Putamen (tissue), 1 donor: Measurements from ENCODE around the gene CYP11A1.

Experiments used
- DNase-seq: peaks from one replicate; pipeline ENCODE4 v3.0.0-alpha.2; 2016; ENCODE audit warnings: low spot score

The CYP11A1 gene

DNA sequence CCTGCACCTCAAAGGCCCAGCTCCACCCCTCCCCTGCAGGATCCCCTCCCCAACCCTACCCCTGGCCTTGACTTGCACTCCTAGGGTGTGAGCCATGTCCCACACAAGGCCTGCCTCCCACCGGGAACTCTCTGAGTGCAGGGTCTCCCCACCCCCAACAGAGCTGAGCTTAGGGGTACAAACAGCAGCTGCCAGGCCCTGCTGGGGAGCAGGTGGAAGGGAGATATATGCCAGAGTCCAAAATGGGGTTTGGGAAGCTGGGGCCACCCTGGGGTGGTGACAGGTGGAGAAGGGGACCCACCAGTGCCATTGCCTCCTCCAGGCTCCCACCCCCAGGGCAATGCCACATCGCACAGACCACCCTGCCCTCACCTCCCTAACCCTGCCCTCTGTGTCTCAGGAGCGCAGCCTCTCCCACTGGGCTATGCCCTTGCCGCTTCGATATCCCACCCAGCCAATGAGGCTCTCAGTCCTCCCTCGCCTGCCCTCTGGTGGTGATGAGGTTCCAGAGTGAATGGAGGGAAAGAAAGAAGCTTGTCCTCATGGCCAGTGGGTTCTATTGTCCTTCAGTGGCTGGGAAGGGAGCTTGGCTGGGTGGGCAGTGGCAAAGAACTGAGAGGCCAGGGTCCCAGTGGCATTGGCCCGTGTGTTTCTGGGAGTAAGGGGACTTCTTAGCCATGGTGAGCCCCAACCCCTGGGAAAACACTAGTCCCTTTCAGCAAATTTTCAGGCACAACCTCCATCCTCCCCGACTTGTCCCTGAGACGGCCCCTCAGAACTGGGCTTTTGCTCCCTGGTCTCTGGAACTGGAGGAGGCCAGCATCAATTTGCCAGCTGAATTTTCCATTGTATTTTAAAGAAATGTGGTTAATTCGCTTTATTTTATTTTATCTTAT is 46.8 kb downstream of the CYP11A1 start:
- DNase-seq, result no peak

DNA sequence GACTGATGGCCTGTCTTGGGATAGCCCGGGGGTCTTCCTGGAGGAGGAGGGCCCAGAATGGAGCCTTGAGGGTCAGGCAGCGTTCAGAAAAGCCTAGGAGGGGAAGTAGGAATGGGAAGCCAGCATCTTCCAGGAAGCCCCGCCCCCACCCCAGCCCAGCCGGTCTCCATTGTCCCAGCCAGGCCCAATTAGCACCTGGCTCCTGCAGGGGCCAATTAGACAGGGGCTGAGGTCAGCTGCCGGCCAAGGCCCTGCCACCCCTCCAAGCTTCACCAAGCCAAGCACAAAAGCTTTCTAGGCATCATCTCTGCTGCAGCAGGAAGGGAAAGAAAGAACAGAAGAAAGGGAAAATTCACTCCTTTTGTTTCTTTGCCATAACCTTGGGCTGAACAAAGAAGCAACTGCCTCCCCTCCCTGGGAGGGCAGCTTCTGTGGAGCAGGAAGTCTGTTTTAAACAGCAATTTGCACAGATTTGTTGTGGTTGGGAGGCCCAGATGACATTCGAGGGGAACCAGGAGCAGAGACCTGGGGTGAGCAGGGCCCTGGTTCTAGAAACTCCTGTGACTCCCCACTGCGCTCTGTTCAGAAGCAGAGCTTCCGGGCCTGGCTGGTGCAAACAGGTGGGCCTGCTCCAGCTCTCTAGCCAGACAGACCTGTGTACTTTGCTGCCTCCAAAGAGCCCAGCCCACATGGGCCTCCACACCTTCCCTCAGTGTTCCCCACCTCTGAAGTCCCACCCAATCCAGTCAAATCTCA is 47.7 kb downstream of the CYP11A1 start:
- DNase-seq, result no peak

DNA sequence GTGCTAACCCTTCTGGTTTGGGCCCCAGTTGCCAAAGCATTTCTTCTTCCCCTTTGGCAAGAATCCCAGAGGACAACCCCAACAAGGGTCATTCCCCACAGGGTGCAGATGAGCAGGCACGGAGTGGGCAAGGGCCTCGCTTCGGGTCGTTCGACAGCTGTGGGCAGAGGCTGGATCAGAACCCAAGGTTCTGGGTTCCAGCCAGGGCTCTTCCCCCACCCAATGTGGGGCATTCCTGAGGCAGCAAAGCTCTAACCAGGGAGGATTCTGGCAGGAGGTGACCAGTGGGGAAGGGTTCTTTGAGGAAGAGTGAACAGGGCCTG is 48.3 kb downstream of the CYP11A1 start:
- DNase-seq, result no peak

DNA sequence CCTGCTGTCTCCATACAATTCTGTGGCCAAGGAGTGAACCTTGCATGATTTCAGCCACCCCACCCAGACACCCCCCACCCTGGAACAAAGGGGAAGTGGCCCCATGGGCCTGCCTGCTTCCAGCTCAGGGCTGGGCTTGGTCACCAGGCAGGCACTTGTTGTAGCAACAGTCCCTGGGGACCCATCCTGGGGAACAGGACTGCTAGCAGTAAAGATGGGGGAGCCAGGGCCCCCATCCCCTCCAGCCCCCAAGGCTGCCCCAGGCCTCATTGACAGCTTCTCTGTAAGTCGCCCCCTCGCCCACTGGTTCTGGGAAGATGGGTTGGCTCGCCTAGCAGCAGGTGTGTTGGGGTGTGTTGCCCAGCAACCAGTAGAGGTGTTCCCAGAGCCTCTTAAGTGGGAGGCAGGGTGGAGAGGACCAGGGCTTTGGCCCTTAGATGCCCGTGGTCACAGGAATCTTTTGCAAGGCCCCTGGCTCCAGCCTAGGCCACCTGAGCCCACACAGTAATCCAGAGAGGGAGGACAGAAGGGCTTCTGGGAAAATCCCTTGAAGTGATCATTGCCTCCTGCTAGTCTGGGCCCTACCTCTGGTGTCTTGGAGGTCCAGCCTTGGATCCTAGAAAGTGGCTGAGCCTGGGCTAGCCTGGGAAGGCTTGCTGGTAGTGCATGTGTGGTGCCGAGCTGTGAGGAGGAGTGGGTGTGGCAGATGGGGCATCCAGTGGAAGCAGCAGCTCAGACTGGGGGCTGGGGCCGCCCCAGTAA is 48.9 kb downstream of the CYP11A1 start:
- DNase-seq, result no peak

DNA sequence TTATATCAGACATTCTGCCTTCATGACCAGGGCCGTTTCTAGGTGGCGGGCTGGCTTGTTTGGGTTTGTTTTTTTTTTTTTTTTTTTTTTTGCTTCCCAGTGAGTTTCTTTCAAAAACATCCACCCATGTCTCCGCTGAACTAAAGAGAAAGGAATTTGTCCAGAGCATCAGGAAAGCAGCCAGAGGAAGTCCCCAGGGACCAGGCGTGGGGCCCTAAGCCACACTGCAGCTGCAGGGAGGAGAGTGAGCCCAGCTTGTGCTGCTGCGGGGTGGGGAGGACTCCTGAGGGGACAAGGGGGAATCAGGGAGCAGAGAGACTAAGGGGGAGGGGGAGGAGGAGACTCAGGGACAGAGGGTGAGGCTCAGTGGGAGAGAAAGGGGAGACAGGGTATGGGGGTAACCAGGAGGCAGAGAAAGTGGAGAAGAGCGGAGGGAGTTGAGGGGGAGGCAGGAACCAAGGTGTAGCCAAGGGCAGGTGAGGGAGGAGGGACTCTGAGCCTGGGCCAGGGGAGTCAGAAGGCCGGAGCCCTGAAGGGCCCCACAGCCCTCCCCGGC is 49.5 kb downstream of the CYP11A1 start:
- DNase-seq, result no peak

DNA sequence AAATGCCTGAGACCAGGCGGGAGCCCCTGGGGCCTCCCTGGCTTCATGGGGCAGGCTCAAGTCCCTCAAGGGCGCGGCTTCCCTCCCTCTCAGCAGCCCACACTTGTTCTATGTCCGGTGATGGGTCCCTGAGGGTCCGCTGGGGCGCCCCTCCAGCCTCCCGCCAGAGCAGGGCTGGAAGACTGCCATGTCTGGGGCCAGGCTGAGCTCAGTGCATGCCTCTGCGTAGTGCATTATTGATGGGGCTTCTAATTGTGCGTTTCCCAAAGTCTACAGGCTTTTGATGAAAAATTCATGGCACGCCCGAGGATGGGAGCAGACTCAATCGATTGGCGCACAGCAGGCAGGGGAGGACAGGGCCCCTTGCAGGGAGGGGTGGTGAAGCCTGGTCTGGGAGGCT is 51.3 kb downstream of the CYP11A1 start:
- no peak for DNase-seq

DNA sequence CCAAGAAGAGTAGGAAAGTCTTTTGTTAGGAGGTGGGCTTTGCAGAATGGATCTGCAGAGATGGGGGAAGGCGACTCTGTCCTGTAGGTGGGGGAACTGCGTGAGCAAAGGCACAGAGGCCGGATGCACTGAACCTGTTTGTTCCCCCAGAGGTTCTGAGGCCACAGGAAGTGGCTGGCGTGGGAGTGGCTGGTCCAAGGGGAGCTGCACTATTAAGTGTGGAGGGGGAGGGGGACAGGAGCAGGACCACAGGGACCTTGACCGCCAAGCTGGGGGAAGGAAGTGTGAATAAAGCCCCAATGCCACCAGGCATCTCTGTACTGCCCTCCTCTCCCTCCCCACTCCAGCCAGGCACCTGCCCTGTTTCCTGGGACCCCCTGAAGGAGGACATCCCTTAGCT is 51.8 kb downstream of the CYP11A1 start:
- DNase-seq, result no peak

DNA sequence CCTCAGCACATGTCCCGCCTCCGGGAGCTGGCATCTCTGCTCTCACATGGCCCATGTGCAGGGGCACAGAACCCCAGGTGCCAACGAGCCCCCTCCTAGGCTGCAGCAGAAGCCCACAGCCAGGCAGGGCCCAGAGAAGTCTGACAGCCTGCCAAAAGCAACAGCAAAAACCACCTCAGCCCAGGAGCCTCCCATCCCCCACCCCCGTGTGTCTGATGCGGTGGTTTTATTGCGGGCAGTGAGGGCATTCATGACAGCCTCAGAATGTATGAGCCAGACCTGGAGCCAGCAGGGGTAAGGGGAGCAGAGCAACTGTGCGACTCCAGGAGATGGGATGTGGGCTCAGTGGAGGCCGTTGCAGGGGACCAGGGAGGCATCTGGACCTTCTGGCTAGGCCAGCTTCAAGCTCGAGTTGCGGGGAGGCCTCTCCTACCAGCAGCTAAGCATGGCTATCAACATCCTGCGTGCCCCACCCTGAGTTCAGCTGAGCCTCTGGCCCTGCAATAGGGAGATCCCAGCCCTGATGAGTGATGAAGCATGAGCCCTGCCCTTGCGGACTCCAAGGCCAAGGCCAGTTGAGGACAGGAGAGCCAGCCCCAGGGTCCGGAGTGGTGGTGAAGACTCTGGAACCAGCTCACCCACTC is 52.5 kb downstream of the CYP11A1 start:
- no peak for DNase-seq

DNA sequence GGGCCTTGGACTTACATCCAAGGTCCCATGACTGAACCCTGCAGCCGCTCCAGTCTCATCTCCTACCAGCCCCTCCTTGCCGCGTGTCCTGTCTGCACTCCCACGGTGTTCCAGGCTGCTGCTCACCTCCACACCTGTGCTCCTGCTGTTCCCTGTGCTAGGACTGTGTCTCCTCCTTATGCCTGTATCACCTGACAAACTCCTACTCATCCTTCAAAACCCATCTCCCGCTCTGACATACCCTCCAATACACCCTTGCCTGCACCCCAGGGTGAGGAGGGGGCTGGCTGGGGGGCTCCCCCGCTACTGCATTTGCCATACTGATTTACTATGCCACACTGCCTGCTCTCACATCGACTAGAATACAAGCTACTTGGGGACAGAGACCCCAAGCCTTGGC is 53.6 kb downstream of the CYP11A1 start:
- DNase-seq, result no peak

DNA sequence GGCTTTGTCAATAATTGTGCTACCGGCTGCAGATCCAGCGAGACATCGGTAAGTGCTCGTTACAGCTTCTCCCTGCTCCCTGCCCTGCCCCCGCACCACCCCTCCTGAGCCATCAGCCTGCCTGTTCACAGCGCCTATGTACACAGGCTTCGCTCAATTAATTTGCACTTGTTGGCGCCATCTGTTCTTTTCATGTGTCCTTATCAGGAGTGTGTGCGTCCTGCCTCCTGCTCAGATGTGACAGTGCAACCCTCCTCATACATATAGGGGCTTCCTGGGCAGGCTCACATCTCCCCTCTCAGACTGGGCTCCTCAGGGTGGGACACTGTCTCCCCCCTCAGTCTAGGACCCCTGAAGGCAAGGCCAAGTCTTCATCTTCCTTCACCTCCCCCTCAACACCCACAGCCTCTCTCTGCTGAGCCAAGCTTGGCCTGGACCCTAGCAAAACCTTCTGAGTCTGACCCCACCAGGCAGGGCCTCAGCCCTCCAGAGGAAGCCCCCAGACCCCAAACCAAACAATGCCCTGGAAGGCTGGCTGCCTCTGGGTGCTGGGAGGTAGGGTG is 54.9 kb downstream of the CYP11A1 start:
- no peak for DNase-seq

DNA sequence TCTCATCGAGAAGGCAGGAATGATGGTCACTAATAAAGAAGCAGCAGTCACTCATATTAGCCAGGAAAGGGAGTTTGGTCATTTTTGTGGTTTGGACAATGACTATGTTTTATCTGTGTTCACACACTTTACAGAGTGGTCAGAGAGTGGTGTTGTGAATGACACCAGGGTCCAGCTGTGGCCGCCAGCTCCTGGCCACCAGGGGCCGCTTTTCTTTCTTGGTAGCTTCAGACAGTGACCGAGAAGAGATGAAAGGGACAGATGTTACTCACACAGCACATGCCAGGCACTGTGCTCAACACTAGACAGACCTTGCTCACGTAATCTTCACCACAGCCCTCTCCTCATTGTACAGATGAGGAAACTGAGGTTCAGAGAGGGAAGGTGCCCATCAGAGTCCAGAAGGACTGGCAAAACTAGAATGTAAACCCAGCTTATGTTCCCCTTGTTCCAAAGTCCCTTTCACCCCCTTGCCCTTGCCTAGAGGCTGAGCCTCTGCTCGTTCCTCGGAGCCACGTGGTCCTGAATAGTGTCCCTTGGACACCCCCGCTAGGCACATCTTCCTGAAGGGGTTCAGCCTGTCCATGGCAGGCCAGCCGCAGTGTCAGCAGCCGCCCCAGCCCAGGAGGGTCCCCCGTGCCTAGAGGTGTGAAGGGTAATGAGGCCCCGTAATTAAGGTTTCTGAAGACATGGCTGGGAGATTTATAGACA is 55.6 kb downstream of the CYP11A1 start:
- no peak for DNase-seq

DNA sequence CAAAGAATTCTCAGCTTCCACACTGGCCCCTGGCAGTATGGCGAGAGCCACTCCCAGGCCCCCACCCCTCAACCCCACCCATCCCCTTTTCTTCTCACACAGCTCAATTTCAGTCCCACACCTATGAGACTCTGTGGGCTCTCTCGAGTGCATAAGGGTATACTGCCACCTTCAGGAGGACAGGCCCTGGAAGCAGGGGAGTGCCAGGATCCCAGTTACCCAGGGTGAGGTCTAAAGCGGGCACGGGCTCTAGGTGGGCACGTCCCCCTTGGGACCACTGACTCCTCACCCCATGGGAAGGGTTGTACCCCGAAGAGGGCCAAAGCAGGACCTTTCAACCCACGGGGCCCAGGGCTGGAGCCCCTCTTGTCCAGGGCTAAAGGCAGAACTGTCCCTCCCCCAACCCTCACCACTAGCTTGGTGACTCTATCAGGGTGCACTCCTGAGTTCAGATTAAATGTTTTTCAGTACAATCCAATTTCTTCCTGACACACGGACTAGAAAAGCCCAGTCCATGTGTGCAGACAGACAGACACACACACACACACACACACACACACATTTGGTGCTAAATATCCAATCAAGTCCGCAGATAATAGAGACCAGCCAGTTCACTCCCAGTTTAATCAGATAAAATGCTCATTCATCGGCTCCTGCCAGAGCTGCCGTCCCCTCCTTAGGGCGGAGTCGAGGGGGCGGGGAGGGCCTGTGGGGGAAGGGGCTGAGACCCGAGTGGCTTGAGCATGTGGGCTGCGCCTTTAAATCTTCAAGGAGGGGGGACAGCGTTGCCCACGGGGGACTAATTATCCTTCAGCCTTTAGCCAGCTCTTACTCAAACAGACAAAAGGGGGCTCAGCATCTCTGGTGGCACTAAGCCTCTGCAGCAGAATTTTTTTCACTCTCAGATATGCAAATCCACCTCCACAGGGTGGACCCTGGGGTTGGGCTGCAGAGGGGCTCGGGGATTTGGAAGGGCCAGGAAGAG is 59.3 kb downstream of the CYP11A1 start:
- DNase-seq, result no peak

DNA sequence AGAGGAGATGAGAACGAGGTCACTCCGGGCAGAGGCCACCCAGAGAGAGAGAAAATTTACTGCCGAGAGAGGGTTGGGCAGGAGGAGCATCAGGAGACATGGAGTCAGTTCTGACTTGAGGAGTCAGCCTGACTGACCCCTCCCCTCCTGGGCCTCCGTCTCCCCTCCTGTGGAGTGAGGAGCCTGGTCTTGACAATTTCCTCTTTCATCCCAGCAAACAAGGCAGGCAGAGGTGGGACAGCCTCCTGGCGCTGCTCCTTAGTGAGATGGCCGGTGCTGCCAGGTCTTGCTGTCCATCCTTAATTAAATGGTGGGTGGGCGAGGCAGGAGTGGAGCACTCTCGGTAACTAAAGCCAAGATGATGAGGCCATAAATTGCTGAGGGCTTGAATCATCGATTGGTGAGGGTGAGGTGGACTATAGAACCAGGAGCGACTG is 60.6 kb downstream of the CYP11A1 start:
- DNase-seq, result no peak

DNA sequence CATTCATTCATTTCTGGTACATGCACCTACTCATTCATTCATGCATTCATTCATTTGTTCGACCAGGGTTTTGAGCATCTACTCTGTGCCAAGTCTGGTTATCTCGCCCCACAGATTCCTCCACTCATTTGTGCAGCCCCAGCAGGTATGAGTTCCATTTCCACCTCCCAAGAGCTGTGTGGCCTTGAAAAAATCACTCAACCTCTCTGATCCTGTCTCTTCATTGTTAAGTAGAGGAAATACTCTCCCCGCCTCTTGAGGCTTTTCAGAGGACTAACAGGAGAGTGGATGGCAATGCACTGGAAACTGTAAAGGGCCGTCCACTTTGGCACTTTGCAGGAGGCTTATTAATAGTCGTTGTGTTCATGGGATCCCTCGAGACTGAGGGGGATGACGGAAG is 61.8 kb downstream of the CYP11A1 start:
- DNase-seq, result no peak

DNA sequence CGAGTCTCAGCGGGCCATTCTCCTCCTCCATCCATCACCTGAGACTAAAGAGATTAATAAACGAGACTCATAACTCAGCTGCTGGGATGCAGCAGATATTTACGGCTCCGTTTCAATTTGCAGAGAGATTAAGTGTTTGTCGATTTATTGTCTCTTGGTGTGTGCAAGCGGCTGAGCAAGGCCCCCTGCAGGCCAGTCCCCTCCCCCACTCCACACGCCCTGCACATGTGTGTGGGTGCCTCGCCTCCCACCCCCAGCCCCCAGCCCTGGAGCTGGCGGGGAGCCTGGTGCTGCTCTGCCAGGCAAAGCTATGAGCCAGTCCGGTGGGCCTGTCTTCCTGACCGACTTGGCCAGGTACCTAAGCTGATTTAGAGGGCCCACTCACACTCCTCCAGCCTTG is 63.0 kb downstream of the CYP11A1 start:
- no peak for DNase-seq

DNA sequence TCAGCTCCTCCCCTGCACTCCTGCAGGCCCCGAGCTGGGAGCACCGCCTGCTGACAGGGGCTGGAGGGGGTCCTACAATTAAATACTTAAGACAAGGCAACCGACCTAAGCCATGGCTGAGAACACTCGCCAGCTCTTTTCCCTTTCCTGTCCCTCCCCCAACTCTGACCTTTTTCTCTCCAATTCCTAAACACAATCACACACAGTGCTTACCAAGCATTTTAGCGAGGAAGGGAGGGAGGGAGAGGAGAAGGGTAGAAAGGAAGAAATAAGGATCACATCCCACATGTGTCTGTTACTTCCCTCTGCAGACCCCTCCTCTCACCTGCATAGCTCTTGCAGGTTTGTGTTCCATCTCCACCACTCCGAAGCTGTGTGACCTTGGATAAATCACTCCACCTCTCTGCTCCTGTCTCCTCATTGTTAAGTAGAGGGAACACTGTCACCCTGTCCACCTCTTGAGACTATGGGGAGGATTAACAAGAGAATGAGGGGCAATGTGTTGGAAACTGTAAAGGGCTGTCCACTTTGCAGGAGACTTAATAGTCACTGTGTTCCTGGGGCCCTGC is 63.6 kb downstream of the CYP11A1 start:
- DNase-seq, result no peak

DNA sequence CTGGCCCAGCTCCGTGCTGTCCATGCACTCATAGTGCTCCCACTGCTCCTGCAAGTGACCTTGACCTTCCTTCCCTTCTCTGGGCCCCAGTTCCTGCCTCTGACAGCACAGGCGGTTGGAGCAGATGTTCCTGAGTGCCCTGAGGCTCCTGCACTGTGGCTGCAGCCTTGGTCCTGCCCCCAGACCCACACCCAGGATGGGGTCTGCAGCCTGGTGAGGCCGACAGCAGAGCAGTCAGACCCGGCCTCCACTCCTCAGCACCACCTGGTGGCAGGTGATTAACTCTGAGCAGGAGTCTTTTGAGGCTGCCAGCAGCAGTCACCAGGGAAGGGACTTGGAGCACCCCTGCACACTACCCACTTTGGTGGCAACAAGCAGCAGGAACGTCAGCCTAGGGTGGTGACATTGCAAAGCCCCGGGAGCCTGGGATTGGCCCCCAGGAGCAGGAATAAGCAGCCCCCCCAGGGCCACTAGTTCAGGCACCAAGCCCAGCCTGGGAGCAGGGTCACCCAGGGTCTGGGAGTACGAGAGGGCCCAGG is 64.6 kb downstream of the CYP11A1 start:
- no peak for DNase-seq

DNA sequence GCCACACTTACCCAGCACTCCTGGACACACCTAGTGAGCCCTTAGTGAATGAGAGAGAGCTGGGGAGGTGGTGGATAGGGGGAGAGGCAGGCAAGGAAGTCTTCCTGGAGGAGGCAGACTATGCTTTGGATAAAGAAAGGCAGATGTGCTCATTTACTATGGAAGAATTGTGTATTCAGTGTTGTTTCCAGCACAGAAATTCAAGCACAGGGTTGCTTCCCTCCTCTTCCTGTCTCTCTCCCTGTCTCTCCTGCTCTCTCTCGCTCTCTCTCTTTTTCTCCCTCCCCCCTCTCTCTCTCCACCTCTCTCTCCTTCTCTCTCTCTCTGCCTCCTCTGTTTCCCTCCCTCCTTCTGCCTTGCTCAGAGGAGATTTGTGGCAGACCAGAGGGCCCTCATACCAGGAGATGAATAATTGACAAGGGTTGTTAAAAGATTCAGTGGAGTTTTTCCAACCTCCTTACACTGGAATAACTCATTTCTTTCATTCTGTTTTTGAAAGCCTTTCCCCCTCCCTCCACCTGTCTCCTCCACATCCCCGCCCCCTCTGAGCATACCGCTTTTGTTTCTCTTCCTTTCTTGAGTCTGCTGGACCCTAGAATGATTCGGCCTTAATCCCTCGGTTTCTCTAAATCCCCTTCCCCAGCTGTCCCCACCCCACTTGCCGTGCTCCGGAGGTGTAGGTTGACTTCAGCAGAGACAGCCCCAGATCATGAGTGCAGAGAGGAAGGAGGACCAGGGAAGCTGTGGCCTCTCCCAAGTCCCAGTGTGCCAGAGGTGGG is 65.7 kb downstream of the CYP11A1 start:
- no peak for DNase-seq
